Activated T-helper 1 cell treated with anti-CD3 and anti-CD28 coated beads, Interleukin-12 subunit alpha, Interleukin-12 subunit beta, Interleukin-2, Interleukin-4 antibody, amounts not matched to agents 30 ng/mL and 10 ng/mL and 1 ng/mL, durations not matched to agents 14 hours and 24 hours and 36 hours (primary cell): ENCODE results near the gene FAAH2. TPM values are rescaled to one million over a fixed set of nuclear protein-coding genes. Genes with fewer than 3 reads are reported as not detected.
A peak's percentile ranks its signal among the peaks of the same experiment; 100 is the strongest.

Experiments
- DNase-seq: peaks from one replicate; pipeline ENCODE4 v3.0.0; 2021; ENCODE audit warnings: low spot score
- H3K27ac Mint-ChIP-seq: one replicate; pipeline ENCODE4 v1.8.0; 2021; ENCODE audit warnings: mild to moderate bottlenecking, mixed read lengths
- H3K27me3 Mint-ChIP-seq: one replicate; pipeline ENCODE4 v1.8.0; 2022; ENCODE audit warnings: mild to moderate bottlenecking, moderate library complexity, mixed read lengths; ENCODE audit not compliant: insufficient read depth
- H3K36me3 Mint-ChIP-seq: one replicate; pipeline ENCODE4 v1.8.0; 2021; ENCODE audit warnings: low read depth, mixed read lengths
- H3K4me1 Mint-ChIP-seq: one replicate; pipeline ENCODE4 v1.8.0; 2021; ENCODE audit warnings: low read depth, mixed read lengths
- H3K4me3 Mint-ChIP-seq: one replicate; pipeline ENCODE4 v1.8.0; 2021; ENCODE audit warnings: mild to moderate bottlenecking, moderate library complexity, mixed read lengths
- H3K9me3 Mint-ChIP-seq: one replicate; pipeline ENCODE4 v1.8.0; 2021; ENCODE audit warnings: mixed read lengths
- intact Hi-C: fragments of 100-400 bp; cut with micrococcal nuclease; formaldehyde crosslinking; loops from one replicate; pipeline ENCODE4 v1.15.1; 2024
- total RNA-seq: library from RNA; stranded (reverse); gene quantifications from 2 replicates; pipeline ENCODE4 v1.2.3, GENCODE V29; 2022

The FAAH2 gene
- total RNA-seq, 1 donor from 2014 or later, result 7.2 TPM

- intact Hi-C loops, result no loop called here
- H3K4me3 Mint-ChIP-seq, result no peak overlapping the region
- no peak overlapping the region for H3K27ac Mint-ChIP-seq
- H3K36me3 Mint-ChIP-seq, result peaks cover 11% of the 10 kb centered on the region
- no peak for DNase-seq
- H3K4me1 Mint-ChIP-seq, result no peaks in the 10 kb centered on the region
- H3K9me3 Mint-ChIP-seq, result peaks cover 14% of the 10 kb centered on the region
- H3K27me3 Mint-ChIP-seq, result no peaks in the 10 kb centered on the region
Observed at GRCh38 chrX:57406149-57406548, 119.6 kb downstream of the FAAH2 start.

GRCh38 chrX:57417827-57418226, 131.3 kb downstream of the FAAH2 start:
- intact Hi-C loops, result no loop called here
- Mint-ChIP-seq H3K36me3 (peaks cover 6% of the 10 kb centered on the region), H3K9me3 (peaks cover 13% of the 10 kb centered on the region), H3K27me3 (no peaks in the 10 kb centered on the region), H3K4me1 (no peaks in the 10 kb centered on the region), H3K4me3 (no peak overlapping the region), H3K27ac (no peak overlapping the region)
- DNase-seq, result no peak

- no peak for DNase-seq
- Mint-ChIP-seq H3K4me3 (no peak overlapping the region), H3K27me3 (no peaks in the 10 kb centered on the region), H3K36me3 (peaks cover 4% of the 10 kb centered on the region), H3K9me3 (no peaks in the 10 kb centered on the region), H3K4me1 (no peaks in the 10 kb centered on the region), H3K27ac (no peak overlapping the region)
- intact Hi-C loops, result no loop called here
Observed at GRCh38 chrX:57422289-57422688, 135.8 kb downstream of the FAAH2 start.

GRCh38 chrX:57422790-57423189, 136.3 kb downstream of the FAAH2 start:
- no peak for DNase-seq
- H3K36me3 Mint-ChIP-seq, result peaks cover 4% of the 10 kb centered on the region
- intact Hi-C loops, result no loop called here

GRCh38 chrX:57445076-57445475, 158.6 kb downstream of the FAAH2 start:
- Mint-ChIP-seq H3K4me1 (no peaks in the 10 kb centered on the region), H3K36me3 (peaks cover 14% of the 10 kb centered on the region), H3K27me3 (no peaks in the 10 kb centered on the region), H3K4me3 (no peak overlapping the region), H3K27ac (no peak overlapping the region), H3K9me3 (no peaks in the 10 kb centered on the region)
- no peak for DNase-seq
- intact Hi-C loops, result no loop called here

More at GRCh38 chrX:57422790-57423189, 136.3 kb downstream of the FAAH2 start:
- Mint-ChIP-seq H3K27me3 (no peaks in the 10 kb centered on the region), H3K9me3 (no peaks in the 10 kb centered on the region), H3K27ac (no peak overlapping the region), H3K4me3 (no peak overlapping the region), H3K4me1 (no peaks in the 10 kb centered on the region)

GRCh38 chrX:57445832-57446231, 159.3 kb downstream of the FAAH2 start:
- no peak overlapping the region for H3K4me3 Mint-ChIP-seq
- intact Hi-C loops, result no loop called here

GRCh38 chrX:57447856-57448255, 161.3 kb downstream of the FAAH2 start:
- Mint-ChIP-seq H3K36me3 (peaks cover 18% of the 10 kb centered on the region), H3K4me3 (no peak overlapping the region), H3K27ac (no peak overlapping the region), H3K27me3 (no peaks in the 10 kb centered on the region), H3K9me3 (no peaks in the 10 kb centered on the region), H3K4me1 (no peaks in the 10 kb centered on the region)
- no peak for DNase-seq
- intact Hi-C loops, result no loop called here

More at GRCh38 chrX:57445832-57446231, 159.3 kb downstream of the FAAH2 start:
- H3K27me3 Mint-ChIP-seq, result no peaks in the 10 kb centered on the region
- H3K4me1 Mint-ChIP-seq, result no peaks in the 10 kb centered on the region
- DNase-seq, result no peak
- peaks cover 14% of the 10 kb centered on the region for H3K36me3 Mint-ChIP-seq
- H3K9me3 Mint-ChIP-seq, result no peaks in the 10 kb centered on the region
- no peak overlapping the region for H3K27ac Mint-ChIP-seq

- no peak overlapping the region for H3K4me3 Mint-ChIP-seq
- peaks cover 6% of the 10 kb centered on the region for H3K4me1 Mint-ChIP-seq
- H3K36me3 Mint-ChIP-seq, result peaks cover 22% of the 10 kb centered on the region
- intact Hi-C loops, result loop anchor here (10.0 kb wide), 2 partner anchors 457 to 463 kb away; partner anchors contain the start of genes SPIN3 and ZXDA
- H3K27ac Mint-ChIP-seq, result no peak overlapping the region
- no peaks in the 10 kb centered on the region for H3K27me3 Mint-ChIP-seq
- DNase-seq, result no peak
- no peaks in the 10 kb centered on the region for H3K9me3 Mint-ChIP-seq
Observed at GRCh38 chrX:57451426-57452020, 165.0 kb downstream of the FAAH2 start.

- Mint-ChIP-seq H3K27ac (peak overlapping the region; percentile 23), H3K9me3 (no peaks in the 10 kb centered on the region), H3K4me1 (peaks cover 6% of the 10 kb centered on the region), H3K27me3 (no peaks in the 10 kb centered on the region), H3K4me3 (no peak overlapping the region), H3K36me3 (peaks cover 18% of the 10 kb centered on the region)
- intact Hi-C loops, result loop anchor here (1.0 to 10.0 kb wide), 3 partner anchors 172 to 461 kb away; partner anchors contain the start of genes SPIN3 and ZXDA
- DNase-seq, result peak; percentile 0
Observed at GRCh38 chrX:57453901-57454300, 167.4 kb downstream of the FAAH2 start.

GRCh38 chrX:57481514-57481913, 195.0 kb downstream of the FAAH2 start:
- Mint-ChIP-seq H3K9me3 (peaks cover 7% of the 10 kb centered on the region), H3K4me1 (no peaks in the 10 kb centered on the region), H3K36me3 (peaks cover 3% of the 10 kb centered on the region), H3K27me3 (no peaks in the 10 kb centered on the region), H3K4me3 (no peak overlapping the region), H3K27ac (no peak overlapping the region)
- DNase-seq, result no peak
- intact Hi-C loops, result no loop called here

GRCh38 chrX:57516491-57516890, 230.0 kb downstream of the FAAH2 start:
- H3K9me3 Mint-ChIP-seq, result peaks cover 3% of the 10 kb centered on the region
- no peak overlapping the region for H3K27ac Mint-ChIP-seq
- no peaks in the 10 kb centered on the region for H3K36me3 Mint-ChIP-seq
- H3K4me3 Mint-ChIP-seq, result no peak overlapping the region
- H3K27me3 Mint-ChIP-seq, result peaks cover 2% of the 10 kb centered on the region
- no peak for DNase-seq
- intact Hi-C loops, result no loop called here
- H3K4me1 Mint-ChIP-seq, result no peaks in the 10 kb centered on the region

- no peak overlapping the region for H3K27ac Mint-ChIP-seq
- no peaks in the 10 kb centered on the region for H3K36me3 Mint-ChIP-seq
- no peak for DNase-seq
- H3K27me3 Mint-ChIP-seq, result peaks cover 2% of the 10 kb centered on the region
- H3K9me3 Mint-ChIP-seq, result peaks cover 3% of the 10 kb centered on the region
- intact Hi-C loops, result no loop called here
- H3K4me1 Mint-ChIP-seq, result no peaks in the 10 kb centered on the region
- no peak overlapping the region for H3K4me3 Mint-ChIP-seq
Observed at GRCh38 chrX:57519578-57520118, 233.1 kb downstream of the FAAH2 start.

GRCh38 chrX:57528670-57529255, 242.3 kb downstream of the FAAH2 start:
- Mint-ChIP-seq H3K27me3 (no peaks in the 10 kb centered on the region), H3K4me1 (no peaks in the 10 kb centered on the region), H3K36me3 (no peaks in the 10 kb centered on the region), H3K9me3 (no peaks in the 10 kb centered on the region), H3K27ac (no peak overlapping the region), H3K4me3 (no peak overlapping the region)
- intact Hi-C loops, result no loop called here
- DNase-seq, result no peak
